Fibroblast of mammary gland (primary cell): ENCODE measurements around the gene LRRC41.
A peak's percentile ranks its signal among the peaks of the same experiment; 100 is the strongest.
"Not testable (repeated sequence)": the region's sequence is repeated elsewhere in the genome, so short reads cannot be mapped to it uniquely, and the experiment has no call there.

Experiments
- DNase-seq: peaks from one replicate; pipeline ENCODE4 v3.0.0-alpha.2; 2010; ENCODE audit warnings: low read depth
- H3K4me3 ChIP-seq: 2 replicates; pipeline ENCODE4 v1.5.1; 2011; ENCODE audit warnings: low read depth, mild to moderate bottlenecking, low read length, moderate library complexity; ENCODE audit not compliant: control insufficient read depth
- TF ChIP-seq, protein P1 (sequence below): conservative IDR thresholded peaks from 2 replicates; pipeline ENCODE4 v1.5.1; 2011; ENCODE audit warnings: low read depth, low read length, inconsistent platforms; ENCODE audit not compliant: control insufficient read depth, insufficient read depth

The LRRC41 gene

GRCh38 chr1:46334030-46334384, 30.6 kb upstream of the LRRC41 start:
- TF ChIP-seq, protein P1, sequence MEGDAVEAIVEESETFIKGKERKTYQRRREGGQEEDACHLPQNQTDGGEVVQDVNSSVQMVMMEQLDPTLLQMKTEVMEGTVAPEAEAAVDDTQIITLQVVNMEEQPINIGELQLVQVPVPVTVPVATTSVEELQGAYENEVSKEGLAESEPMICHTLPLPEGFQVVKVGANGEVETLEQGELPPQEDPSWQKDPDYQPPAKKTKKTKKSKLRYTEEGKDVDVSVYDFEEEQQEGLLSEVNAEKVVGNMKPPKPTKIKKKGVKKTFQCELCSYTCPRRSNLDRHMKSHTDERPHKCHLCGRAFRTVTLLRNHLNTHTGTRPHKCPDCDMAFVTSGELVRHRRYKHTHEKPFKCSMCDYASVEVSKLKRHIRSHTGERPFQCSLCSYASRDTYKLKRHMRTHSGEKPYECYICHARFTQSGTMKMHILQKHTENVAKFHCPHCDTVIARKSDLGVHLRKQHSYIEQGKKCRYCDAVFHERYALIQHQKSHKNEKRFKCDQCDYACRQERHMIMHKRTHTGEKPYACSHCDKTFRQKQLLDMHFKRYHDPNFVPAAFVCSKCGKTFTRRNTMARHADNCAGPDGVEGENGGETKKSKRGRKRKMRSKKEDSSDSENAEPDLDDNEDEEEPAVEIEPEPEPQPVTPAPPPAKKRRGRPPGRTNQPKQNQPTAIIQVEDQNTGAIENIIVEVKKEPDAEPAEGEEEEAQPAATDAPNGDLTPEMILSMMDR, result no peak
- DNase-seq, result no peak
- no peak overlapping the region for H3K4me3 ChIP-seq

- TF ChIP-seq, protein P1, result peak; percentile 33
- DNase-seq, result peak; percentile 46
- H3K4me3 ChIP-seq, result no peak overlapping the region
Observed at GRCh38 chr1:46333300-46334029, 30.0 kb upstream of the LRRC41 start.

GRCh38 chr1:46331786-46332540, 28.5 kb upstream of the LRRC41 start:
- H3K4me3 ChIP-seq, DNase-seq: not testable (repeated sequence)

- not testable (repeated sequence) for DNase-seq
Observed at GRCh38 chr1:46330381-46330780, 27.0 kb upstream of the LRRC41 start.

GRCh38 chr1:46329807-46330206, 26.4 kb upstream of the LRRC41 start:
- not testable (repeated sequence) for H3K4me3 ChIP-seq, DNase-seq

More at GRCh38 chr1:46330381-46330780, 27.0 kb upstream of the LRRC41 start:
- not testable (repeated sequence) for H3K4me3 ChIP-seq

DNA sequence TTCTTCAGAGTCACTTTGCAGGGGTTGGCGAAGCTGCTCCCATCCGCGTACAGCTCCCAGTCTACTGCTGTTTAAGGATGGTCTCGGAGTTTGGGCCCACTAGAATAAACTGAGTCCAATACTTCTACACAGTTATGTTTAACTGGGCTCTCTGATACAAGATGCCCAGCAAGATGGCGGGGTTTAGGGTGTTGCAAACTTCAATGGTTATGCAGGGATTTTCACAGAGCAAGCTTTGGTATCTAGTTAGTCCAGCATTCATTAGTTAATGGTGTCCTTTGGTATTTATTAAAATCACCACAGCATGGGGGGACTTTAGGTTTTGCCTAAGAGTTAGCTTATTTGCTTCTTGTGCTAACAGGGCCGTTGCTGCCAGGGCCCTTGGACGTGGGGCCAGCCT, 24.8 kb upstream of the LRRC41 start:
- not testable (repeated sequence) for H3K4me3 ChIP-seq, DNase-seq

DNA sequence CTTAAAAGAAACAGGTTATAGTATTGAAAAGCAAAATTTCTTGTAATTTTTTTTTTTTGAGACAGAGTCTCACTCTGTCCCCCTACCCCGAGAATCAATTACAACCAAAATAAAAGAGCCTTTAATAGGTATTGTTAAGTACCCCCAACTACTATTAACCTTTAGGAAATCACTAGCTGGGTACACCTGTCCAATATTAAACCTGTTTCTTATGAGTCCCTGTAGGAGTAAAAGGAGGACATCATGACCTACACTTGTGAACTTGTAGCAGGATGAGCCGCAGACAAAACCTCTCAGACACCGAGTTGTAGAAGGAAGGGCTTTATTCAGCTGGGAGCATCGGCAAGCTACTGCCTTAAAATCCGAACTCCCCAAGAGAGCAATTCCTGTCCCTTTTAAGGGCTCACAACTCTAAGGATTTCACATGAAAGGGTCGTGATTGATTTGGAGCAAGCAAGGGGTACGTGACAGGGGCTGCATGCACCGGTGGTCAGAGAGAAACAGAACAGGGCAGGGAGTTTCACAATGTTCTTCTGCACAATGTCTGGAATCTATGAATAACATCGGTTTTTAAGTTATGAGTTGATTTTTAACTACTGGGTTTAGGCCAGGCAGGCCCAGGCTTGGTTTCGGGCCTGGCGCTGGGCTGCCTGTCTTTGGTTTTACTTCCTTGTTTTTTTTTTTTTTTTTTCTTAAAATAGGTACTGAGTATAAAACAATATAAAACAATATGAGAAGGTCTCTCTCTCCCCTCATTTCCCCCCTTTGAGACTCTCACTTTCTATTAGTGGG, 22.1 kb upstream of the LRRC41 start:
- H3K4me3 ChIP-seq, DNase-seq: not testable (repeated sequence)

- H3K4me3 ChIP-seq, DNase-seq: not testable (repeated sequence)
Observed at GRCh38 chr1:46322191-46322590, 18.8 kb upstream of the LRRC41 start.

GRCh38 chr1:46319960-46320914, 16.8 kb upstream of the LRRC41 start:
- DNase-seq, H3K4me3 ChIP-seq: not testable (repeated sequence)

DNA sequence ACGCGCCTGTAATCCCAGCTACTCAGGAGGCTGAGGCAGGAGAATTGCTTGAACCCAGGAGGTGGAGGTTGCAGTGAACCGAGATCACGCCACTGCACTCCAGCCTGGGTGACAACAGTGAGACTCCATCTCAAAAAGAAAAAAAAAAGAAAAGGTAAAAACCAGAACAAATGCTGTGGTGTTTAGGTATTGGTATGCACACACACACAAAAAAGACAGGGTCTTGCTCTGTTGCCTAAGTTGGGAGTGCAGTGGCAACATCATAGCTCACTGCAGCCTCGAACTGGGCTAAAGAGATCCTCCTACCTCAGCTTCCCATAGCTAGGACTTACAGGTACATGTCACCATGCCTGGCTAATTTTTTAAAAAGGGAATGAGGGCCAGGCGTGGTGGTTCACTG, 15.9 kb upstream of the LRRC41 start:
- DNase-seq, H3K4me3 ChIP-seq: not testable (repeated sequence)
